Fibroblast of lung (primary cell): ENCODE measurements around the gene SPRYD3. TPM values are rescaled to one million over a fixed set of nuclear protein-coding genes. Genes with fewer than 3 reads are reported as not detected.

Source experiments
- DNase-seq, 2 donors: peaks; one replicate each; pipeline versions ENCODE4 v3.0.0 to v3.0.0-alpha.2; 2010; ENCODE audit warnings: low read depth in 2 of 2
- H2AFZ ChIP-seq: 2 replicates; pipeline ENCODE4 v1.5.1; 2012; ENCODE audit warnings: low read length, control low read depth, inconsistent platforms
- H3K27ac ChIP-seq: 2 replicates; pipeline ENCODE4 v1.5.1; 2011; ENCODE audit warnings: low read length, control low read depth; ENCODE audit not compliant: insufficient read depth
- H3K27me3 ChIP-seq: 2 replicates; pipeline ENCODE4 v1.5.1; 2011; ENCODE audit warnings: mild to moderate bottlenecking, low read length; ENCODE audit not compliant: control insufficient read depth, insufficient read depth
- H3K36me3 ChIP-seq: 2 replicates; pipeline ENCODE4 v1.5.1; 2011; ENCODE audit warnings: low read length; ENCODE audit not compliant: control insufficient read depth, insufficient read depth
- H3K4me1 ChIP-seq: 2 replicates; pipeline ENCODE4 v1.5.1; 2011; ENCODE audit warnings: low read length; ENCODE audit not compliant: control insufficient read depth, insufficient read depth; ENCODE audit errors: extremely low read depth
- H3K4me2 ChIP-seq: 2 replicates; pipeline ENCODE4 v1.5.1; 2011; ENCODE audit warnings: low read length, control low read depth; ENCODE audit not compliant: insufficient read depth; ENCODE audit errors: extremely low read depth
- H3K4me3 ChIP-seq, 4 experiments: fragments of 200-600 bp in 1 of 4; sonication (generic) in 1 of 4; replicated peaks in 1 of 4; 2 replicates each; pipeline ENCODE4 v1.5.1; 2011 to 2016; ENCODE audit warnings: low read length in 4 of 4, low read depth in 3 of 4, mild to moderate bottlenecking in 3 of 4, control low read depth in 2 of 4, inconsistent platforms in 1 of 4, mixed read lengths in 1 of 4; ENCODE audit not compliant: insufficient read depth in 1 of 4; ENCODE audit errors: control extremely low read depth in 1 of 4
- H3K79me2 ChIP-seq: 2 replicates; pipeline ENCODE4 v1.5.1; 2012; ENCODE audit warnings: mild to moderate bottlenecking, low read length, inconsistent platforms; ENCODE audit not compliant: control insufficient read depth, insufficient read depth
- H3K9ac ChIP-seq: 2 replicates; pipeline ENCODE4 v1.5.1; 2011; ENCODE audit warnings: mild to moderate bottlenecking, low read length, control low read depth; ENCODE audit not compliant: insufficient read depth
- H3K9me3 ChIP-seq: 2 replicates; pipeline ENCODE4 v1.5.1; 2012; ENCODE audit warnings: low read depth, low read length; ENCODE audit not compliant: control insufficient read depth, insufficient read depth
- H4K20me1 ChIP-seq: 2 replicates; pipeline ENCODE4 v1.5.1; 2011; ENCODE audit warnings: low read length; ENCODE audit not compliant: control insufficient read depth, insufficient read depth; ENCODE audit errors: extremely low read depth
- EZH2 ChIP-seq: IDR thresholded peaks from 2 replicates; pipeline ENCODE4 v1.5.1; 2012; ENCODE audit warnings: low read length, control low read depth, mild to moderate bottlenecking; ENCODE audit errors: missing control alignments
- polyA plus RNA-seq, 2 donors: library from polyadenylated mRNA; depleted of rRNA in 1 of 2; stranded (reverse) in 1 of 2; unstranded in 1 of 2; fragments of >200 nt; gene quantifications; 2 replicates each; pipeline ENCODE4 v1.2.1, GENCODE V29; 2011 to 2012; ENCODE audit warnings: missing spikeins in 1 of 2
- total RNA-seq: library from RNA; depleted of rRNA; stranded (reverse); fragments of >200 nt; gene quantifications from 2 replicates; pipeline ENCODE4 v1.2.1, GENCODE V29; 2014
- TF ChIP-seq, protein P1 (sequence below), 2 donors: IDR thresholded peaks in 1 of 2; conservative IDR thresholded peaks in 1 of 2; 1 replicate in 1 of 2; 2 replicates in 1 of 2; pipeline ENCODE4 v1.5.1; 2011 to 2012; ENCODE audit warnings: low read length in 2 of 2, control low read depth in 1 of 2, inconsistent platforms in 1 of 2, low read depth in 1 of 2, mild to moderate bottlenecking in 1 of 2

The SPRYD3 gene
- total and polyA plus RNA-seq, 2 donors (not counting 1 experiment from before 2014, with no cell fraction given), result 18.2 to 23.3 TPM

DNA sequence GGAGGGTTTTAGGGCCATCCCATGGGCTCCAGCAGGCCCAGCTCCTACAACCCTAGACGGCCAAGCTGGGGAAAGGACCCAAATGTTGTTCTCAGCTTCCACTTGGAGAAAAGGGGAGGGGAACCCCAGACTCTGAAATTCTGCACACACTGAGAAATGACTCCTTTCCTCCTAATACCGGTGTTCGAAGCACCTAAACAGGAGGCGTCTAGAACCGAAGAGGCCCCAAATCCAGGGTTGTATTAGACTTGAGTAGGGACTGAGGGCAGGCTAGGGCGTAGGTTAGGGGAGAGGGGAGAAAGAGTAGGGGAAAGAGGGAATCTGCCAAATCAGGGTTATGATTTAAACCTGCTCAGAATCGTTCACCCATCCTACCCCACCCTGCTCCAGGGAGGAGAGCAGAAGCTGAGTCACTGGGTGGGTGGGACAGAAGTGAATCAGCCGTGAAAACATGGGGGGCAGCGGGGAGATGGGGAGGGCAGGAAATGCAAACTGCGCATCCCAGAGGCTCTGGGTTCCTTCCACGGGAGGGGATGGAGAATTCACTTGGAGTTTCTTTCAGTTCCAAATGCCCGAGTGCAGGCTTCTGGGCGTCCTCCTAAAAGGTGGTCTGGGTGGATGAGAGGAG lies 19.3 kb upstream of the SPRYD3 start:
- H3K4me3 ChIP-seq, result peak overlapping the region; percentile 72 to 85 (median 77)
- peak overlapping the region; percentile 68 for H3K4me2 ChIP-seq
- H4K20me1 ChIP-seq, result no peaks in the 10 kb centered on the region
- H3K27me3 ChIP-seq, result no peaks in the 10 kb centered on the region
- no peak for TF ChIP-seq EZH2
- H3K9ac ChIP-seq, result peak overlapping the region; percentile 73
- H3K4me1 ChIP-seq, result peaks cover 11% of the 10 kb centered on the region
- H3K79me2 ChIP-seq, result peaks cover 3% of the 10 kb centered on the region
- H3K27ac ChIP-seq, result peak overlapping the region; percentile 96
- peaks cover 8% of the 10 kb centered on the region for H3K36me3 ChIP-seq
- DNase-seq, result peak; percentile 83 to 84
- no peak overlapping the region for H2AFZ ChIP-seq
- H3K9me3 ChIP-seq, result no peaks in the 10 kb centered on the region

DNA sequence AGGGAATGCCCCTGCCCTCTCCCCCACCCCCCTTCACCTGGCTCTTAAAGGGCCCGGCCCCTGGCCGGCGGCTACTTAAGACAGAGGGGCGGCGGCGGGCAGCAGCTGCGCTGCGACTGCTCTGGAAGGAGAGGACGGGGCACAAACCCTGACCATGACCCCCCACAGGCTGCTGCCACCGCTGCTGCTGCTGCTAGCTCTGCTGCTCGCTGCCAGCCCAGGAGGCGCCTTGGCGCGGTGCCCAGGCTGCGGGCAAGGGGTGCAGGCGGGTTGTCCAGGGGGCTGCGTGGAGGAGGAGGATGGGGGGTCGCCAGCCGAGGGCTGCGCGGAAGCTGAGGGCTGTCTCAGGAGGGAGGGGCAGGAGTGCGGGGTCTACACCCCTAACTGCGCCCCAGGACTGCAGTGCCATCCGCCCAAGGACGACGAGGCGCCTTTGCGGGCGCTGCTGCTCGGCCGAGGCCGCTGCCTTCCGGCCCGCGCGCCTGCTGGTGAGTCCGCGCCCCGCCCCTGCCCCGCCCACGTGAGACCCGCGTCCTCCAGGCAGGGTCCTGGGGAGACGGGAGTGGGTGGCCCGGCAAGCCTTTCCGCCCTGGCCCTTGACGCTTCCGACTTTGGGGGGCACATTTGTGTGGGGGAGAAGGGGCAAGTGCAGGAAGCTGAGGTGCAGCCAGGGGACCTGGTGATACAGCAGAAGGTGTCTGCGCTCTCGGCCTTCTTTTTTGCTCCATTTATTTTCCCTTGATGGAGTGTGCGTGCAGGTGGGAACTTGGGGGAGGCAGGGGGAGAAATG lies 18.6 kb upstream of the SPRYD3 start, which contains the start of gene IGFBP6:
IGFBP6 (plus strand) TSS at position 104 of the 790 bp plus-strand sequence; CDS start at position 155, 51 bp downstream.
- Histone ChIP-seq H3K9me3 (no peaks in the 10 kb centered on the region), H3K79me2 (peaks cover 3% of the 10 kb centered on the region), H3K9ac (peak within 1 kb of the TSS; percentile 73), H4K20me1 (no peaks in the 10 kb centered on the region), H3K36me3 (peaks cover 8% of the 10 kb centered on the region), H3K27ac (peak within 1 kb of the TSS; percentile 96), H3K4me2 (peak within 1 kb of the TSS; percentile 95), H3K4me1 (peaks cover 11% of the 10 kb centered on the region), H3K4me3 (peak within 1 kb of the TSS; percentile 72 to 85 (median 77)), H3K27me3 (no peaks in the 10 kb centered on the region), H2AFZ (peak within 1 kb of the TSS; percentile 13)
- TF ChIP-seq, protein P1, sequence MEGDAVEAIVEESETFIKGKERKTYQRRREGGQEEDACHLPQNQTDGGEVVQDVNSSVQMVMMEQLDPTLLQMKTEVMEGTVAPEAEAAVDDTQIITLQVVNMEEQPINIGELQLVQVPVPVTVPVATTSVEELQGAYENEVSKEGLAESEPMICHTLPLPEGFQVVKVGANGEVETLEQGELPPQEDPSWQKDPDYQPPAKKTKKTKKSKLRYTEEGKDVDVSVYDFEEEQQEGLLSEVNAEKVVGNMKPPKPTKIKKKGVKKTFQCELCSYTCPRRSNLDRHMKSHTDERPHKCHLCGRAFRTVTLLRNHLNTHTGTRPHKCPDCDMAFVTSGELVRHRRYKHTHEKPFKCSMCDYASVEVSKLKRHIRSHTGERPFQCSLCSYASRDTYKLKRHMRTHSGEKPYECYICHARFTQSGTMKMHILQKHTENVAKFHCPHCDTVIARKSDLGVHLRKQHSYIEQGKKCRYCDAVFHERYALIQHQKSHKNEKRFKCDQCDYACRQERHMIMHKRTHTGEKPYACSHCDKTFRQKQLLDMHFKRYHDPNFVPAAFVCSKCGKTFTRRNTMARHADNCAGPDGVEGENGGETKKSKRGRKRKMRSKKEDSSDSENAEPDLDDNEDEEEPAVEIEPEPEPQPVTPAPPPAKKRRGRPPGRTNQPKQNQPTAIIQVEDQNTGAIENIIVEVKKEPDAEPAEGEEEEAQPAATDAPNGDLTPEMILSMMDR (conservative IDR thresholded peaks at IDR 0.05 in 1 of 2, IDR thresholded peaks at IDR 0.05 in 1 of 2; ENCODE audit: low read depth in 1 of 2, low read length in 2 of 2), result no peak
- TF ChIP-seq EZH2, result no peak
- DNase-seq, result peak; percentile 45 to 64

DNA sequence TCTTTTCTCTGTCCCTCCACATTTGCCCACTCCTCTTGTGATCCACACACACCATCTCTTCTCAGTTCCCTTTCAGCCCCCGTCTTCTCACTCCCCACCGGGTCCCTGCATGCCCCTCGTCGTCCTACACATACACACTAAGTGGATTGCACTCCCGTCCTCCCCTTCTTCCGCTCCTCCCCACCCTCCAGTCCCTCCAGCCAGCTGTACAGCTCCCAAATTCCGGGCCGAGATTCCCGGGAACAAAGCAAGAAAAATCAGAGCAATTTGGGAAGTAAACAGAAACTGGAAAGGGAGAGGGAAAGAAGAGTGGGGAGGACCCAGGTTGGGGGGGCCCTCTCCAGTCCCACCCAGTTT lies 18.0 kb upstream of the SPRYD3 start:
- Histone ChIP-seq H3K9ac (peak overlapping the region; percentile 61), H3K36me3 (peaks cover 8% of the 10 kb centered on the region), H3K4me3 (peak overlapping the region; percentile 72 to 84 (median 77)), H3K4me2 (peak overlapping the region; percentile 95), H4K20me1 (no peaks in the 10 kb centered on the region), H3K9me3 (no peaks in the 10 kb centered on the region), H3K27me3 (no peaks in the 10 kb centered on the region), H3K79me2 (peaks cover 3% of the 10 kb centered on the region), H3K27ac (peak overlapping the region; percentile 96), H2AFZ (peak overlapping the region; percentile 13), H3K4me1 (peaks cover 11% of the 10 kb centered on the region)
- TF ChIP-seq, protein P1 (conservative IDR thresholded peaks at IDR 0.05 in 1 of 2, IDR thresholded peaks at IDR 0.05 in 1 of 2; ENCODE audit: low read depth in 1 of 2, low read length in 2 of 2), result no peak
- TF ChIP-seq EZH2, result no peak
- DNase-seq, result peak; percentile 55 to 61
